ENCODE results near the gene STIM2.
"Not testable (repeated sequence)": the region's sequence is repeated elsewhere in the genome, so short reads cannot be mapped to it uniquely, and the experiment has no call there.

STIM2 gene

GRCh38 chr4:26892480-26893150 lies 32.0 kb downstream of the STIM2 start:
- H3K9ac ChIP-seq (ENCODE audit: low read depth, low read length): no peak overlapping the region
- no peak for DNase-seq
- peaks cover 73% of the 10 kb centered on the region for H3K79me2 ChIP-seq (ENCODE audit: insufficient read depth, low read length)
- H3K27ac ChIP-seq (ENCODE audit: low read length): no peak overlapping the region
- peaks cover 8% of the 10 kb centered on the region; the same call in 1 of the 2 replicates for H4K20me1 ChIP-seq (ENCODE audit: insufficient read depth, low read length)
- no peaks in the 10 kb centered on the region for H3K36me3 ChIP-seq (ENCODE audit: insufficient read depth, low read length)
- no peak for TF ChIP-seq CTCF (IDR thresholded peaks at IDR 0.05; ENCODE audit: borderline replicate concordance, extremely low read depth, low read length, poor library complexity, severe bottlenecking)
- no peak for TF ChIP-seq EZH2 (IDR thresholded peaks at IDR 0.05; ENCODE audit: borderline replicate concordance, low read depth, low read length, severe bottlenecking)
- no peak overlapping the region for H3K4me2 ChIP-seq (ENCODE audit: insufficient read depth, low read length)
- no peaks in the 10 kb centered on the region for H3K9me3 ChIP-seq (ENCODE audit: insufficient read depth, low read length, severe bottlenecking)
- H3K27me3 ChIP-seq (ENCODE audit: insufficient read depth, low read length, poor library complexity): no peaks in the 10 kb centered on the region
- H2AFZ ChIP-seq (ENCODE audit: low read depth, low read length): no peak overlapping the region
- no peak overlapping the region for H3K4me3 ChIP-seq (ENCODE audit: low read depth in 1 of 2, low read length in 2 of 2)
- ATAC-seq (ENCODE audit: insufficient read depth, low read depth): no peak
- peaks cover 3% of the 10 kb centered on the region; the same call in 1 of the 2 replicates for H3K4me1 ChIP-seq (ENCODE audit: insufficient read depth, low read length)

GRCh38 chr4:26893491-26893890 lies 32.9 kb downstream of the STIM2 start:
- Histone ChIP-seq H3K4me3 (ENCODE audit: low read depth in 1 of 2, low read length in 2 of 2) (no peak overlapping the region), H3K27me3 (ENCODE audit: insufficient read depth, low read length, poor library complexity) (no peaks in the 10 kb centered on the region), H3K36me3 (ENCODE audit: insufficient read depth, low read length) (no peaks in the 10 kb centered on the region), H3K27ac (ENCODE audit: low read length) (no peak overlapping the region), H3K9ac (ENCODE audit: low read depth, low read length) (no peak overlapping the region), H3K4me1 (ENCODE audit: insufficient read depth, low read length) (no peaks in the 10 kb centered on the region), H4K20me1 (ENCODE audit: insufficient read depth, low read length) (peaks cover 8% of the 10 kb centered on the region; the same call in 1 of the 2 replicates), H2AFZ (ENCODE audit: low read depth, low read length) (no peak overlapping the region), H3K9me3 (ENCODE audit: insufficient read depth, low read length, severe bottlenecking) (no peaks in the 10 kb centered on the region), H3K4me2 (ENCODE audit: insufficient read depth, low read length) (no peak overlapping the region), H3K79me2 (ENCODE audit: insufficient read depth, low read length) (peaks cover 73% of the 10 kb centered on the region)
- ATAC-seq (ENCODE audit: insufficient read depth, low read depth) (no peak), DNase-seq (no peak)
- TF ChIP-seq EZH2 (IDR thresholded peaks at IDR 0.05; ENCODE audit: borderline replicate concordance, low read depth, low read length, severe bottlenecking) (no peak), CTCF (IDR thresholded peaks at IDR 0.05; ENCODE audit: borderline replicate concordance, extremely low read depth, low read length, poor library complexity, severe bottlenecking) (no peak)

- H3K4me2 ChIP-seq (ENCODE audit: insufficient read depth, low read length); H3K4me1 ChIP-seq (ENCODE audit: insufficient read depth, low read length); H2AFZ ChIP-seq (ENCODE audit: low read depth, low read length); H4K20me1 ChIP-seq (ENCODE audit: insufficient read depth, low read length); H3K27ac ChIP-seq (ENCODE audit: low read length); DNase-seq; H3K9me3 ChIP-seq (ENCODE audit: insufficient read depth, low read length, severe bottlenecking); H3K36me3 ChIP-seq (ENCODE audit: insufficient read depth, low read length); H3K4me3 ChIP-seq (ENCODE audit: low read depth in 1 of 2, low read length in 2 of 2); H3K27me3 ChIP-seq (ENCODE audit: insufficient read depth, low read length, poor library complexity); H3K9ac ChIP-seq (ENCODE audit: low read depth, low read length); ATAC-seq (ENCODE audit: insufficient read depth, low read depth): not testable (repeated sequence)
- peaks cover 60% of the 10 kb centered on the region for H3K79me2 ChIP-seq (ENCODE audit: insufficient read depth, low read length)
Measured at GRCh38 chr4:26894881-26895280, 34.2 kb downstream of the STIM2 start.

- H3K4me1 ChIP-seq (ENCODE audit: insufficient read depth, low read length): 0 out of 2 replicates have a peak, but pooled peaks cover 4% of the 10 kb centered on the region
- H3K79me2 ChIP-seq (ENCODE audit: insufficient read depth, low read length): peaks cover 56% of the 10 kb centered on the region
- H3K36me3 ChIP-seq (ENCODE audit: insufficient read depth, low read length): no peaks in the 10 kb centered on the region
- H2AFZ ChIP-seq (ENCODE audit: low read depth, low read length): no peak overlapping the region
- ATAC-seq (ENCODE audit: insufficient read depth, low read depth): no peak
- H3K27me3 ChIP-seq (ENCODE audit: insufficient read depth, low read length, poor library complexity): no peaks in the 10 kb centered on the region
- peaks cover 13% of the 10 kb centered on the region; the same call in 1 of the 2 replicates for H4K20me1 ChIP-seq (ENCODE audit: insufficient read depth, low read length)
- H3K9me3 ChIP-seq (ENCODE audit: insufficient read depth, low read length, severe bottlenecking): no peaks in the 10 kb centered on the region
- H3K27ac ChIP-seq (ENCODE audit: low read length): no peak overlapping the region
- H3K4me2 ChIP-seq (ENCODE audit: insufficient read depth, low read length): no peak overlapping the region
- TF ChIP-seq CTCF (IDR thresholded peaks at IDR 0.05; ENCODE audit: borderline replicate concordance, extremely low read depth, low read length, poor library complexity, severe bottlenecking) (no peak), EZH2 (IDR thresholded peaks at IDR 0.05; ENCODE audit: borderline replicate concordance, low read depth, low read length, severe bottlenecking) (no peak)
- no peak for DNase-seq
- no peak overlapping the region for H3K9ac ChIP-seq (ENCODE audit: low read depth, low read length)
- H3K4me3 ChIP-seq (ENCODE audit: low read depth in 1 of 2, low read length in 2 of 2): no peak overlapping the region
Measured at GRCh38 chr4:26896636-26897035, 36.0 kb downstream of the STIM2 start.

All from DND-41 (cell line).